Neural progenitor cell (in vitro differentiated cells): ENCODE results near the gene CSF1R. TPM values are rescaled to one million over a fixed set of nuclear protein-coding genes. Genes with fewer than 3 reads are reported as not detected.

Source experiments
- DNase-seq: peaks from one replicate; pipeline ENCODE4 v3.0.0-alpha.2; 2016; ENCODE audit warnings: low spot score
- H2AFZ ChIP-seq: fragments of 200-600 bp; sonication (generic); replicated peaks from 2 replicates; pipeline ENCODE4 v1.6.1; 2016; ENCODE audit warnings: antibody characterized with exemption
- H3F3A ChIP-seq: fragments of 200-600 bp; sonication (generic); 2 replicates; pipeline ENCODE4 v1.6.1; 2016; ENCODE audit warnings: antibody characterized with exemption, low read depth
- H3K27ac ChIP-seq: fragments of 200-600 bp; sonication (generic); 2 replicates; pipeline ENCODE4 v1.5.1; 2016; ENCODE audit warnings: mild to moderate bottlenecking
- H3K27me3 ChIP-seq: fragments of 200-600 bp; sonication (generic); 2 replicates; pipeline ENCODE4 v1.6.1; 2016; ENCODE audit warnings: mild to moderate bottlenecking, moderate library complexity
- H3K36me3 ChIP-seq: fragments of 200-600 bp; sonication (generic); 2 replicates; pipeline ENCODE4 v1.5.1; 2016
- H3K4me1 ChIP-seq: fragments of 200-600 bp; sonication (generic); 2 replicates; pipeline ENCODE4 v1.6.1; 2016; ENCODE audit warnings: mixed run types
- H3K4me2 ChIP-seq: fragments of 200-600 bp; sonication (generic); 2 replicates; pipeline ENCODE4 v1.6.1; 2016
- H3K4me3 ChIP-seq: fragments of 200-600 bp; sonication (generic); 2 replicates; pipeline ENCODE4 v1.5.1; 2016
- H3K79me2 ChIP-seq: fragments of 200-600 bp; sonication (generic); 2 replicates; pipeline ENCODE4 v1.6.1; 2016; ENCODE audit warnings: low read depth
- H3K9ac ChIP-seq: fragments of 200-600 bp; sonication (generic); 2 replicates; pipeline ENCODE4 v1.6.1; 2016
- H3K9me3 ChIP-seq: fragments of 200-600 bp; sonication (generic); 2 replicates; pipeline ENCODE4 v1.5.1; 2016; ENCODE audit warnings: low read depth
- H4K20me1 ChIP-seq: fragments of 200-600 bp; sonication (generic); 2 replicates; pipeline ENCODE4 v1.6.1; 2016; ENCODE audit warnings: low read depth
- H3K27ac Mint-ChIP-seq: 3 replicates; pipeline ENCODE4 v1.8.0; 2021; ENCODE audit warnings: mixed read lengths
- H3K27me3 Mint-ChIP-seq: 2 replicates; pipeline ENCODE4 v1.8.0; 2022; ENCODE audit warnings: low read depth, mild to moderate bottlenecking, inconsistent platforms, moderate library complexity, mixed read lengths; ENCODE audit not compliant: insufficient read depth
- H3K36me3 Mint-ChIP-seq: 3 replicates; pipeline ENCODE4 v1.8.0; 2021; ENCODE audit warnings: mixed read lengths
- H3K4me1 Mint-ChIP-seq: 3 replicates; pipeline ENCODE4 v1.8.0; 2021; ENCODE audit warnings: mixed read lengths
- H3K4me3 Mint-ChIP-seq: 3 replicates; pipeline ENCODE4 v1.8.0; 2021; ENCODE audit warnings: mild to moderate bottlenecking, moderate library complexity, mixed read lengths
- H3K9me3 Mint-ChIP-seq: 3 replicates; pipeline ENCODE4 v1.8.0; 2020; ENCODE audit warnings: mixed read lengths
- EZH2 ChIP-seq: fragments of 200-600 bp; sonication (generic); IDR thresholded peaks from 2 replicates; pipeline ENCODE4 v1.6.1; 2017; ENCODE audit warnings: antibody characterized with exemption, mild to moderate bottlenecking, moderate library complexity
- EZH2phosphoT487 ChIP-seq: fragments of 200-600 bp; sonication (generic); IDR thresholded peaks from 2 replicates; pipeline ENCODE4 v1.6.1; 2017; ENCODE audit warnings: antibody characterized with exemption
- total RNA-seq: library from RNA; depleted of rRNA; stranded (reverse); fragments of >200 nt; gene quantifications from 2 replicates; pipeline ENCODE4 v1.2.3, GENCODE V29; 2015; ENCODE audit warnings: low replicate concordance
- TF ChIP-seq, protein P1 (sequence below): fragments of 200-600 bp; sonication (generic); IDR thresholded peaks from 2 replicates; pipeline ENCODE4 v1.5.1; 2017; ENCODE audit warnings: antibody characterized with exemption, mild to moderate bottlenecking

Gene CSF1R
- total RNA-seq, 1 donor from 2014 or later: not detected

DNA sequence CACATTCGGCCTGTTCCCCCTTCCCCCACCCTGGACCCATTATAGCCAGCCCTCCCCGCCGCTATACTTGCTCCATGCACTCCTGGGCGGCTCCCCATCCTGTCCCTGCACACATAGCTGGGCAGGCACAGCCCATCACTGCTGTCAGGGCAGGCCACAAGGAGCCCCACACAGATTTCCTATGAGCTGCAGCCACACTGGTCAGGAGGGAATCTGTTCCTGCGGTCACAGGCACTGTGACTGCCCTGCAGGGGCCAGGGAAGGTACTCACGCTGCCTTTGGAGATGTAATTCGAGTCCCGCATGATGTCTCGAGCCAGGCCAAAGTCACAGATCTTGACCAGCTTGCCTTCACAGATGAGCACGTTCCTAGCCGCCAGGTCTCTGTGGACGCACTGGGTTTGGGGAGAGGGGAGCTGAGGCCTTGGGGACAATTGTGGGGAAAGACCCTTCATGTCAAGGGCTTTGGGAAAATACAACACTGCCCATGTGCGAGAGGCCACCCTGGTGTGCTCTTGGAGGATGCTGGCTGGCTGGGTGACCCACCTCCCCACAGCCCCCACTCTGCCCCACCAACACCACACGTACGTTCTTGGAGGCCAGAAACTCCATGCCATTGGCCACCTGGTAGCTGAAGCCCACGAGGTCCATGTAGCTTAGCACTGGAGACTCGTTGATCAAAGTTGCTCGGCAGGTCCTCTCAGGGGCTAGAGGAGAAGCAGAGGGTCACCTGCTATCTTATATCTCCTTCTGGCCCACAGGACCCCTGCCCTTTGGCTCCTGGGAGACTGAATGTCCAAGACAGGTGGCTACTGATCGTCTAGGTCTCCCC, 34.5 kb upstream of the CSF1R start:
- Histone ChIP-seq H3K4me2 (no peak overlapping the region), H2AFZ (no peak overlapping the region), H3K79me2 (no peaks in the 10 kb centered on the region), H3F3A (no peaks in the 10 kb centered on the region), H3K27ac (no peak overlapping the region), H3K9ac (no peak overlapping the region), H3K27me3 (no peaks in the 10 kb centered on the region), H3K9me3 (no peaks in the 10 kb centered on the region), H3K4me1 (peaks cover 11% of the 10 kb centered on the region), H4K20me1 (no peaks in the 10 kb centered on the region), H3K4me3 (no peak overlapping the region), H3K36me3 (no peaks in the 10 kb centered on the region)
- DNase-seq: no peak
- TF ChIP-seq, protein P1, sequence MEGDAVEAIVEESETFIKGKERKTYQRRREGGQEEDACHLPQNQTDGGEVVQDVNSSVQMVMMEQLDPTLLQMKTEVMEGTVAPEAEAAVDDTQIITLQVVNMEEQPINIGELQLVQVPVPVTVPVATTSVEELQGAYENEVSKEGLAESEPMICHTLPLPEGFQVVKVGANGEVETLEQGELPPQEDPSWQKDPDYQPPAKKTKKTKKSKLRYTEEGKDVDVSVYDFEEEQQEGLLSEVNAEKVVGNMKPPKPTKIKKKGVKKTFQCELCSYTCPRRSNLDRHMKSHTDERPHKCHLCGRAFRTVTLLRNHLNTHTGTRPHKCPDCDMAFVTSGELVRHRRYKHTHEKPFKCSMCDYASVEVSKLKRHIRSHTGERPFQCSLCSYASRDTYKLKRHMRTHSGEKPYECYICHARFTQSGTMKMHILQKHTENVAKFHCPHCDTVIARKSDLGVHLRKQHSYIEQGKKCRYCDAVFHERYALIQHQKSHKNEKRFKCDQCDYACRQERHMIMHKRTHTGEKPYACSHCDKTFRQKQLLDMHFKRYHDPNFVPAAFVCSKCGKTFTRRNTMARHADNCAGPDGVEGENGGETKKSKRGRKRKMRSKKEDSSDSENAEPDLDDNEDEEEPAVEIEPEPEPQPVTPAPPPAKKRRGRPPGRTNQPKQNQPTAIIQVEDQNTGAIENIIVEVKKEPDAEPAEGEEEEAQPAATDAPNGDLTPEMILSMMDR: no peak
- TF ChIP-seq EZH2 (no peak), EZH2phosphoT487 (no peak)
- Mint-ChIP-seq H3K27ac (peak overlapping the region; percentile 66), H3K4me1 (peaks cover 8% of the 10 kb centered on the region), H3K4me3 (no peak overlapping the region), H3K36me3 (no peaks in the 10 kb centered on the region), H3K27me3 (peaks cover 3% of the 10 kb centered on the region), H3K9me3 (no peaks in the 10 kb centered on the region)

DNA sequence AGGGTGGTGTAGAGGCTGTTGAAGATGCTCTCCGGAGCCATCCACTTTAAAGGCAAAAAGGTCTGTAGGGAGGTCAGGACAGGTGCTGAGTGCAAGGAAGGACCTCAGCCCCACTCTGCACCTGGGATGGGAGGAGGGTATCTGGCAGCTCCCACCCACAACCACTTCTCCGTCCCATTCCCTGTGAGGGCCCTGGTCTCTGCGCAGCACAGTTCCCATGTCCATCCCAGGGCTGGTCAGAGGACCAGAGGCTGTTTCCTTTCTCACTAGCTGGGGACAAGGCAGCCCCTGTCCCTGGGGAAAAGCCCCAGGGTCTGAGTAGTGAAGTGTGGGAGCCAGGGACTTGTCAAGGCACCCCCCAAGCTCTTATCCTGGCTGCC, 33.7 kb upstream of the CSF1R start:
- Histone ChIP-seq H3K27me3 (no peaks in the 10 kb centered on the region), H3K9me3 (no peaks in the 10 kb centered on the region), H3K9ac (no peak overlapping the region), H2AFZ (no peak overlapping the region), H3K4me2 (no peak overlapping the region), H3K79me2 (no peaks in the 10 kb centered on the region), H3K4me3 (no peak overlapping the region), H3K27ac (no peak overlapping the region), H3F3A (no peaks in the 10 kb centered on the region), H4K20me1 (no peaks in the 10 kb centered on the region), H3K4me1 (peaks cover 11% of the 10 kb centered on the region), H3K36me3 (no peaks in the 10 kb centered on the region)
- no peaks in the 10 kb centered on the region for H3K36me3 Mint-ChIP-seq
- TF ChIP-seq EZH2phosphoT487: no peak
- TF ChIP-seq, protein P1: no peak
- TF ChIP-seq EZH2: no peak
- no peak overlapping the region for H3K27ac Mint-ChIP-seq
- peaks cover 7% of the 10 kb centered on the region for H3K4me1 Mint-ChIP-seq
- no peak overlapping the region for H3K4me3 Mint-ChIP-seq
- no peak for DNase-seq
- peaks cover 2% of the 10 kb centered on the region for H3K27me3 Mint-ChIP-seq
- no peaks in the 10 kb centered on the region for H3K9me3 Mint-ChIP-seq

DNA sequence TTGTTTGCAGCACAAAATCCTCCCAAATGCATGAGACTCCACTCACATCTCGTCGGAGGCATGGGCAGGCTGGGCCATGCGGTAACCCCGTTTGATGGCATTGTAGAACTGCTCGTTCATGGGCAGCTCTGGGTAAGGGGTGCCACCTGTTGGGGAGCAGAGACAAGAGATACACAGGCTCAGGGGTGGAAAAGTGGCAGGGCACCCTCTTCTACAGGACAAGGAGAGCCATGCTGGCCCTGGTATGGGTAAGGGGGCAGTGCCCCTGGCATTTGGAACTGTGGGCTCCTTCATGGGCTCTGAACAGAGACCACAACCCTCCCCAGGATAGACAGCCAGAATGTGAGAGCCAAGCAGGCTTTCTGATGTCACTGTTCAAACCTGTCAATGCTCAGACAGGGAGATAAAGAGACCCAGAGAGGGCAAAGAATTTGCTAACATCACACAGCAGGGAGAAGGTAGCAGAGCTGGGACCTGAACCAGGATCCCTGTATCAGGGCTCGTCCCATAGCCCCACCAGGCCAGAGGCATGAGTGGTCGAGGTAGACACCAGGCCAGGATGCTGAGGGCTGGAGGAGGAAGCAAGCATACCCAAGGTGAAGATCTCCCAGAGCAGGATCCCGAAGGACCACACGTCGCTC, 33.2 kb upstream of the CSF1R start:
- Mint-ChIP-seq H3K36me3 (no peaks in the 10 kb centered on the region), H3K27me3 (peaks cover 2% of the 10 kb centered on the region), H3K4me3 (no peak overlapping the region), H3K9me3 (no peaks in the 10 kb centered on the region), H3K4me1 (peaks cover 5% of the 10 kb centered on the region), H3K27ac (no peak overlapping the region)
- H3K9ac ChIP-seq: no peak overlapping the region
- no peak overlapping the region for H3K27ac ChIP-seq
- TF ChIP-seq EZH2phosphoT487 (no peak), EZH2 (no peak)
- TF ChIP-seq, protein P1: no peak
- no peaks in the 10 kb centered on the region for H3F3A ChIP-seq
- no peaks in the 10 kb centered on the region for H3K36me3 ChIP-seq
- DNase-seq: no peak
- no peaks in the 10 kb centered on the region for H3K27me3 ChIP-seq
- H2AFZ ChIP-seq: no peak overlapping the region
- H3K4me3 ChIP-seq: no peak overlapping the region
- no peak overlapping the region for H3K4me2 ChIP-seq
- no peaks in the 10 kb centered on the region for H3K9me3 ChIP-seq
- H3K4me1 ChIP-seq: peaks cover 11% of the 10 kb centered on the region
- H4K20me1 ChIP-seq: no peaks in the 10 kb centered on the region
- H3K79me2 ChIP-seq: no peaks in the 10 kb centered on the region
